GM12878 (cell line): ENCODE results near the gene LRGUK. TPM values are rescaled to one million over a fixed set of nuclear protein-coding genes. Genes with fewer than 3 reads are reported as not detected.

Experiments
- ATAC-seq: fragments of 200-7000 bp; cut with Tn5 transposase; 3 replicates; pipeline ENCODE4 v1.9.1; 2020; ENCODE audit warnings: mild to moderate bottlenecking, moderate library complexity
- BruUV-seq: library from RNA; stranded (reverse); fragments of 400-500 nt; replicated peaks from 2 replicates; lab custom pipeline; 2021; lab: Mats Ljungman, UMichigan
- CTCF ChIA-PET: fragments of 300-600 bp; sonication (Branson Sonifier 250); formaldehyde crosslinking; extraction: SDS; loops from one replicate; lab custom pipeline; 2021; ENCODE audit warnings: inconsistent platforms; lab: Yijun Ruan, JAX
- POLR2A ChIA-PET: fragments of 350-600 bp; formaldehyde crosslinking; extraction: SDS; loops from one replicate; lab custom pipeline; 2021; ENCODE audit warnings: inconsistent platforms; lab: Charles Lee
- RAD21 ChIA-PET: fragments of 300-600 bp; sonication (Branson Sonifier 250); formaldehyde crosslinking; loops from one replicate; lab custom pipeline; 2023; ENCODE audit warnings: antibody characterized with exemption; ENCODE audit not compliant: unreplicated experiment; lab: Charles Lee
- SMC1A ChIA-PET: fragments of 300-600 bp; sonication (Branson Sonifier 250); formaldehyde crosslinking; loops from one replicate; lab custom pipeline; 2023; ENCODE audit not compliant: unreplicated experiment, uncharacterized antibody; lab: Charles Lee
- DNase-seq: peaks from one replicate; pipeline ENCODE4 v3.0.0-alpha.2; 2011; ENCODE audit warnings: low read depth, low spot score
- FAIRE-seq: peaks from 3 replicates; lab custom pipeline; 2011; peaks lifted over from hg19 to GRCh38; lab: Jason Lieb, UNC
- H2AFZ ChIP-seq: 2 replicates; pipeline ENCODE4 v1.6.0; 2011; ENCODE audit warnings: low read depth, low read length, control low read depth; ENCODE audit not compliant: control insufficient read depth
- H3K27ac ChIP-seq: 2 replicates; pipeline ENCODE4 v1.5.1; 2011; ENCODE audit warnings: control low read depth; ENCODE audit not compliant: control insufficient read depth, insufficient read depth
- H3K27me3 ChIP-seq, 2 experiments: replicated peaks in 1 of 2; 2 replicates each; pipeline versions ENCODE4 v1.6.0 to v1.6.1; 2011; ENCODE audit warnings: low read length in 1 of 2; ENCODE audit not compliant: control insufficient read depth in 2 of 2, insufficient read depth in 2 of 2
- H3K36me3 ChIP-seq, 2 experiments: 2 replicates each; pipeline ENCODE4 v1.5.1; 2011; ENCODE audit warnings: low read length in 1 of 2; ENCODE audit not compliant: control insufficient read depth in 2 of 2, insufficient read depth in 2 of 2
- H3K4me1 ChIP-seq: 2 replicates; pipeline ENCODE4 v1.6.1; 2011; ENCODE audit warnings: mild to moderate bottlenecking, low read length, moderate library complexity, mixed read lengths; ENCODE audit not compliant: control insufficient read depth, insufficient read depth
- H3K4me2 ChIP-seq: 2 replicates; pipeline ENCODE4 v1.6.0; 2011; ENCODE audit warnings: control low read depth; ENCODE audit not compliant: control insufficient read depth, insufficient read depth
- H3K4me3 ChIP-seq: fragments of 200-600 bp; sonication (generic); 2 replicates; pipeline ENCODE4 v1.5.1; 2016
- H3K79me2 ChIP-seq: 2 replicates; pipeline ENCODE4 v1.6.0; 2011; ENCODE audit warnings: low read length; ENCODE audit not compliant: control insufficient read depth, insufficient read depth
- H3K9ac ChIP-seq: 2 replicates; pipeline ENCODE4 v1.8.0; 2011; ENCODE audit warnings: low read length, control low read depth, mixed read lengths; ENCODE audit not compliant: control insufficient read depth, insufficient read depth
- H3K9me3 ChIP-seq: replicated peaks from 3 replicates; pipeline ENCODE4 v1.5.1; 2011; ENCODE audit warnings: mild to moderate bottlenecking, low read length; ENCODE audit not compliant: control insufficient read depth, insufficient read depth
- H4K20me1 ChIP-seq: 2 replicates; pipeline ENCODE4 v1.6.0; 2011; ENCODE audit not compliant: control insufficient read depth, insufficient read depth
- ASH2L ChIP-seq: fragments of 300-600, 200-600 bp; sonication (generic); IDR thresholded peaks from 2 replicates; pipeline ENCODE4 v1.6.1; 2017; ENCODE audit warnings: low read depth, mild to moderate bottlenecking, borderline replicate concordance
- BCLAF1 ChIP-seq: fragments of 450-650 bp; IDR thresholded peaks from 2 replicates; pipeline ENCODE4 v1.6.1; 2017; ENCODE audit warnings: antibody characterized with exemption, mild to moderate bottlenecking, moderate library complexity
- CBX3 ChIP-seq: fragments of 200-600 bp; sonication (generic); IDR thresholded peaks from 2 replicates; pipeline ENCODE4 v1.6.1; 2016; ENCODE audit warnings: low read depth, borderline replicate concordance
- CHD2 ChIP-seq: IDR thresholded peaks from 2 replicates; pipeline ENCODE4 v1.6.1; 2011; ENCODE audit warnings: low read depth, low read length, improper control_type of control experiment, borderline replicate concordance
- CHD4 ChIP-seq: fragments of 200-600 bp; sonication (generic); IDR thresholded peaks from 2 replicates; pipeline ENCODE4 v1.6.1; 2016; ENCODE audit warnings: mild to moderate bottlenecking
- E4F1 ChIP-seq: fragments of 450-650 bp; IDR thresholded peaks from 2 replicates; pipeline ENCODE4 v1.6.1; 2018; ENCODE audit warnings: borderline replicate concordance, mild to moderate bottlenecking; ENCODE audit not compliant: partially characterized antibody
- ESRRA ChIP-seq: IDR thresholded peaks from 2 replicates; pipeline ENCODE4 v1.6.1; 2012; ENCODE audit warnings: mild to moderate bottlenecking, low read length, improper control_type of control experiment
- IKZF2 ChIP-seq, 2 experiments: fragments of 450-650 bp; IDR thresholded peaks; 2 replicates each; pipeline ENCODE4 v1.6.1; 2017; ENCODE audit warnings: mild to moderate bottlenecking in 2 of 2, moderate library complexity in 2 of 2
- LARP7 ChIP-seq: fragments of 450-650 bp; IDR thresholded peaks from 2 replicates; pipeline ENCODE4 v1.6.1; 2017; ENCODE audit warnings: mild to moderate bottlenecking
- NFYB ChIP-seq: IDR thresholded peaks from 2 replicates; pipeline ENCODE4 v1.6.1; 2011; ENCODE audit warnings: low read depth, mild to moderate bottlenecking, low read length, improper control_type of control experiment, moderate library complexity; ENCODE audit not compliant: insufficient read depth
- NKRF ChIP-seq: fragments of 450-650 bp; conservative IDR thresholded peaks from 2 replicates; pipeline ENCODE4 v1.6.1; 2017; ENCODE audit warnings: mild to moderate bottlenecking, moderate library complexity
- RAD21 ChIP-seq: IDR thresholded peaks from 2 replicates; pipeline ENCODE4 v1.6.1; 2011; ENCODE audit warnings: mild to moderate bottlenecking, low read depth, low read length, moderate library complexity; ENCODE audit not compliant: insufficient read depth
- RBBP5 ChIP-seq: fragments of 200-600 bp; sonication (generic); conservative IDR thresholded peaks from 2 replicates; pipeline ENCODE4 v1.6.1; 2016
- SREBF1 ChIP-seq: IDR thresholded peaks from 2 replicates; pipeline ENCODE4 v1.6.1; 2012; ENCODE audit warnings: mild to moderate bottlenecking, low read length
- WGBS: methylation state at CpG from one replicate; pipeline ENCODE4 v1.1.6; 2016; ENCODE audit warnings: low lambda C conversion rate; ENCODE audit not compliant: insufficient replicate concordance, insufficient coverage; ENCODE audit errors: missing lambda C conversion rate; 5-methylcytosine and 5-hydroxymethylcytosine counted together
- in situ Hi-C: fragments of 300-500 bp; cut with MboI; formaldehyde crosslinking; loops from 9 replicates; pipeline ENCODE4 v1.14.3; 2018; ENCODE audit warnings: mixed read lengths
- intact Hi-C: fragments of 100-400 bp; cut with micrococcal nuclease; formaldehyde crosslinking; loops from one replicate; pipeline ENCODE4 v1.14.2; 2022; ENCODE audit not compliant: unreplicated experiment
- polyA plus RNA-seq, 11 experiments: library from polyadenylated mRNA; depleted of rRNA in 4 of 11; unstranded in 6 of 11; stranded (reverse) in 5 of 11; fragments of >200 nt; fragmentation: Nextera tagmentation in 4 of 11; fragmentation: Illumina TruSeq in 1 of 11; extraction: Ambion mirVana in 4 of 11; extraction: Trizol in 1 of 11; gene quantifications; 1 replicate in 1 of 11; 2 replicates in 10 of 11; pipeline versions ENCODE4 v1.2.1 to v1.2.3, GENCODE V29; 2011 to 2016; ENCODE audit warnings: inconsistent platforms in 2 of 11, missing spikeins in 2 of 11, low read depth in 1 of 11
- total RNA-seq, 4 experiments: library from RNA; depleted of rRNA in 3 of 4; stranded (reverse); fragments of >200 nt in 3 of 4; fragmentation: Illumina TruSeq in 1 of 4; extraction: Trizol in 1 of 4; gene quantifications; 2 replicates each; pipeline versions ENCODE4 v1.2.1 to v1.2.3, GENCODE V29; 2013 to 2021

LRGUK gene
- total and polyA plus RNA-seq, 10 of the 15 experiments (the other 5 are each of a cell fraction or from before 2014, with no cell fraction given), result 0.04 to 0.14 (median 0.08) TPM; not detected in 3

- in situ Hi-C loops (no loop called here), intact Hi-C loops (no loop called here)
- Histone ChIP-seq H4K20me1 (no peaks in the 10 kb centered on the region), H3K27ac (no peak overlapping the region), H3K79me2 (no peaks in the 10 kb centered on the region), H3K36me3 (no peaks in the 10 kb centered on the region), H2AFZ (no peak overlapping the region), H3K4me2 (no peak overlapping the region), H3K27me3 (no peaks in the 10 kb centered on the region), H3K4me3 (no peak overlapping the region), H3K9ac (no peak overlapping the region), H3K4me1 (no peaks in the 10 kb centered on the region), H3K9me3 (no peaks in the 10 kb centered on the region)
- ChIA-PET POLR2A (no interaction called here), RAD21 (no interaction called here), CTCF (interaction anchor here (1.4 kb wide), 1 partner anchor 175 kb away, joined by 3 read pairs; no protein-coding TSS in a partner anchor), SMC1A (no interaction called here)
- no peak for DNase-seq
- no peak for FAIRE-seq
- BruUV-seq, result no TSS peak
- no peak for TF ChIP-seq NFYB
- TF ChIP-seq IKZF2 (IDR thresholded peaks at IDR 0.05), result no peak
- no peak for TF ChIP-seq CBX3
- TF ChIP-seq ESRRA, result no peak
- TF ChIP-seq RBBP5, result no peak
- TF ChIP-seq LARP7, result no peak
- no peak for TF ChIP-seq CHD2
- no peak for TF ChIP-seq ASH2L
- no peak for TF ChIP-seq SREBF1
- no peak for TF ChIP-seq NKRF
- no peak for TF ChIP-seq E4F1
- TF ChIP-seq CHD4, result no peak
- no peak for TF ChIP-seq RAD21
- no peak for TF ChIP-seq BCLAF1
- 9% methylated on average over 3 of the region's 3 CpGs for WGBS
- no peak for ATAC-seq
Observed at GRCh38 chr7:134182078-134182477, 54.9 kb downstream of the LRGUK start.
